Thoracic aorta (tissue), 2 donors: Measurements from ENCODE around the gene YEATS4. TPM values are rescaled to one million over a fixed set of nuclear protein-coding genes. Genes with fewer than 3 reads are reported as not detected.

Experiments
- ATAC-seq: fragments of 150-250 bp; one replicate; pipeline ENCODE4 v1.8.0; 2017; ENCODE audit warnings: low read depth; ENCODE audit not compliant: insufficient number of reproducible peaks, low FRiP score
- DNase-seq: peaks from one replicate; pipeline ENCODE4 v3.0.0-alpha.2; 2020; ENCODE audit warnings: low spot score
- H3K27ac ChIP-seq, 2 donors: fragments of 200-600 bp; sonication (generic); 1 replicate in 1 of 2; 2 replicates in 1 of 2; pipeline ENCODE4 v1.5.1; 2016; ENCODE audit warnings: mild to moderate bottlenecking in 2 of 2, moderate library complexity in 2 of 2
- H3K27me3 ChIP-seq: fragments of 200-600 bp; sonication (generic); replicated peaks from 2 replicates; pipeline ENCODE4 v1.6.0; 2016; ENCODE audit warnings: mild to moderate bottlenecking; ENCODE audit not compliant: insufficient read depth
- H3K36me3 ChIP-seq: fragments of 200-600 bp; sonication (generic); one replicate; pipeline ENCODE4 v1.5.1; 2016
- H3K4me1 ChIP-seq, 2 donors: fragments of 200-600 bp; sonication (generic); 1 replicate in 1 of 2; 2 replicates in 1 of 2; pipeline versions ENCODE4 v1.5.1 to v1.6.0; 2016; ENCODE audit warnings: low read depth in 2 of 2, mild to moderate bottlenecking in 1 of 2; ENCODE audit not compliant: control insufficient read depth in 1 of 2
- H3K4me3 ChIP-seq: fragments of 200-600 bp; sonication (generic); 2 replicates; pipeline ENCODE4 v1.5.1; 2016; ENCODE audit warnings: mild to moderate bottlenecking
- H3K9me3 ChIP-seq: fragments of 200-600 bp; sonication (generic); 2 replicates; pipeline ENCODE4 v1.5.1; 2016
- CTCF ChIP-seq: fragments of 200-600 bp; sonication (generic); IDR thresholded peaks from one replicate; pipeline ENCODE4 v1.5.1; 2019; ENCODE audit warnings: antibody characterized with exemption
- total RNA-seq, 2 donors: library from RNA; depleted of rRNA; stranded (reverse); fragments of >200 nt; gene quantifications; one replicate each; pipeline versions ENCODE4 v1.1.0 to v1.2.3, GENCODE V29; 2016

The YEATS4 gene
- total RNA-seq, 2 donors from 2014 or later, result 5.7 to 9.7 TPM

GRCh38 chr12:69350002-69350626 is 9.4 kb upstream of the YEATS4 start:
- no peak overlapping the region for H3K27ac ChIP-seq
- H3K4me1 ChIP-seq, result no peaks in the 10 kb centered on the region
- H3K36me3 ChIP-seq, result no peaks in the 10 kb centered on the region
- DNase-seq (no peak), ATAC-seq (no peak)
- H3K27me3 ChIP-seq, result no peaks in the 10 kb centered on the region
- no peaks in the 10 kb centered on the region for H3K9me3 ChIP-seq
- TF ChIP-seq CTCF, result no peak
- H3K4me3 ChIP-seq, result peak overlapping the region; percentile 33

- Histone ChIP-seq H3K4me1 (no peaks in the 10 kb centered on the region), H3K36me3 (no peaks in the 10 kb centered on the region), H3K27ac (no peak overlapping the region), H3K27me3 (no peaks in the 10 kb centered on the region), H3K9me3 (no peaks in the 10 kb centered on the region), H3K4me3 (no peak overlapping the region)
- TF ChIP-seq CTCF, result no peak
- ATAC-seq (no peak), DNase-seq (no peak)
These were observed 8.8 kb upstream of the YEATS4 start for GRCh38 chr12:69350777-69351176.

GRCh38 chr12:69351462-69352236 is 7.9 kb upstream of the YEATS4 start:
- H3K4me3 ChIP-seq, result no peak overlapping the region
- no peaks in the 10 kb centered on the region for H3K9me3 ChIP-seq
- H3K27ac ChIP-seq, result no peak overlapping the region
- ATAC-seq (no peak), DNase-seq (no peak)
- H3K36me3 ChIP-seq, result no peaks in the 10 kb centered on the region
- no peak for TF ChIP-seq CTCF
- no peaks in the 10 kb centered on the region for H3K27me3 ChIP-seq
- H3K4me1 ChIP-seq, result no peaks in the 10 kb centered on the region

GRCh38 chr12:69352904-69353303 is 6.6 kb upstream of the YEATS4 start:
- Histone ChIP-seq H3K36me3 (no peaks in the 10 kb centered on the region), H3K4me1 (no peaks in the 10 kb centered on the region), H3K4me3 (no peak overlapping the region), H3K9me3 (no peaks in the 10 kb centered on the region), H3K27me3 (no peaks in the 10 kb centered on the region), H3K27ac (no peak overlapping the region)
- DNase-seq (no peak), ATAC-seq (no peak)
- no peak for TF ChIP-seq CTCF

- no peak for TF ChIP-seq CTCF
- no peak overlapping the region for H3K4me3 ChIP-seq
- DNase-seq (no peak), ATAC-seq (no peak)
- no peaks in the 10 kb centered on the region for H3K27me3 ChIP-seq
- peaks cover 0 to 4% of the 10 kb centered on the region in 2 donors for H3K4me1 ChIP-seq
- no peaks in the 10 kb centered on the region for H3K9me3 ChIP-seq
- no peak overlapping the region for H3K27ac ChIP-seq
- H3K36me3 ChIP-seq, result no peaks in the 10 kb centered on the region
These were observed 5.4 kb upstream of the YEATS4 start for GRCh38 chr12:69354172-69354555.
